NCI-H345 treated with DMSO at 0.1 percent for 48 hours (cell line): ENCODE measurements around the gene KCNT1.

Source experiments
- DNase-seq: peaks from one replicate; lab custom pipeline; 2025; ENCODE audit not compliant: unreplicated experiment; lab: John Stamatoyannopoulos, UW

KCNT1 gene

DNA sequence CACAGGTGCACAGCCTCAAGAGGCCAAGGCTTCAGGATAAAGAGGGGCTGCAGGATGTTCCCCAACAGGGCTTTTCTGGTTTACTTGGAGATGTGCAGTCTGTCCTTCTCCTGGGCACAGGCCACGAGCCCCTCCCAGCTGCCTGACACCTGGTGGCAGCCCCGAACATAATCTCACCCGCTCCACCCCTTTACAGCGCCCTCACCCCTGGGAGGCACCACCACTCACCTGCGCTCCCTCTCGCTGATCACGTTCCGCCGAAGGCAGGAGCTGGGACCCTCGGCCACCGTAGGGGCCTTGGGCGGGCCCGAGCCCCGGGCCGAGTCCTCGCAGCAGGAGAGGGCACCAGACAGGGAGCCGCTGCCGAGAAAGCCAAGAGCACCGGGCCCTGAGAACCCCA lies 3.2 kb upstream of the KCNT1 start:
- DNase-seq: no peak

DNA sequence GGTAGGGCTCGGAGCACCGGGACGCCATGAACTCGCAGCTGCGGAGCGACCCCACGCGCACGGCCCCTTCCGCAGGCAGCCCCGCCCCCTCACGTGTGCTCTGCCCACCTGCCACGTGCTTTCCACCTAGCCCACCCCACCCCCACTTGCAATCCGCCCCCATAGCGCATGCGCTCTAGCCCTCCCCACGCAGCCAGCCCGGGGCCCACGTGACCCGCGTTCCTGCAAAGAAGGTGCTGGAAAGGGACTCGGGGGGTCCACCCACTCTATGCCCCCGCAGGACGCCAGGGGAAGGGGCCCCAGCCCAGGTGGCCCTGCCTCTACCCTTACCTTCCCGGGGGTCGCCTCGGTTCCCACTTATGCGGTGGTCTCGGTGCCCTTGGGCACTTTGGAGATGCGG lies 2.5 kb upstream of the KCNT1 start, which contains the start of gene SOHLH1:
TSS of gene SOHLH1 (minus strand) at position 42 of the 400 bp plus-strand sequence. CDS start at position 28, 14 bp downstream.
- DNase-seq: no peak

DNA sequence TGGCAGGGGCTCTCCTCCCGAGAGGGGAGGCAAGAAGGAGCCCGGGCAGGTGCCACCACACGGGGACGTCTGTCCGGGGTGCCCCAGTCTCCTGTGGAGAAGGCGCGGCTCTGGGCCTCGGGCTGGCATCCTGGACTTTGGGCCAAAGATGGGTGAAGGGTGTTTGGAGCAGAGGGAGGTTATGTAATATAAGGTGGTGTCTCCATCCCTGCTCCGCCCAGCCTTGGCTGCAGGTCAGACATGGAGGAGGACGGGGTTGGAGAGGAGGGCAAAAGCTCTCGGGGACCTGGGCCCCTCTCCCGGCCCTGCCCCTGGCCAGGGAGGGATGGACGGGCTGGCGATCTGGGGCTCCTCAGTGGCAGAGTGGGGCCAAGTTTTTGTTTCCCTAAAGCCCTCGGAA lies 1.5 kb upstream of the KCNT1 start:
- DNase-seq: no peak

DNA sequence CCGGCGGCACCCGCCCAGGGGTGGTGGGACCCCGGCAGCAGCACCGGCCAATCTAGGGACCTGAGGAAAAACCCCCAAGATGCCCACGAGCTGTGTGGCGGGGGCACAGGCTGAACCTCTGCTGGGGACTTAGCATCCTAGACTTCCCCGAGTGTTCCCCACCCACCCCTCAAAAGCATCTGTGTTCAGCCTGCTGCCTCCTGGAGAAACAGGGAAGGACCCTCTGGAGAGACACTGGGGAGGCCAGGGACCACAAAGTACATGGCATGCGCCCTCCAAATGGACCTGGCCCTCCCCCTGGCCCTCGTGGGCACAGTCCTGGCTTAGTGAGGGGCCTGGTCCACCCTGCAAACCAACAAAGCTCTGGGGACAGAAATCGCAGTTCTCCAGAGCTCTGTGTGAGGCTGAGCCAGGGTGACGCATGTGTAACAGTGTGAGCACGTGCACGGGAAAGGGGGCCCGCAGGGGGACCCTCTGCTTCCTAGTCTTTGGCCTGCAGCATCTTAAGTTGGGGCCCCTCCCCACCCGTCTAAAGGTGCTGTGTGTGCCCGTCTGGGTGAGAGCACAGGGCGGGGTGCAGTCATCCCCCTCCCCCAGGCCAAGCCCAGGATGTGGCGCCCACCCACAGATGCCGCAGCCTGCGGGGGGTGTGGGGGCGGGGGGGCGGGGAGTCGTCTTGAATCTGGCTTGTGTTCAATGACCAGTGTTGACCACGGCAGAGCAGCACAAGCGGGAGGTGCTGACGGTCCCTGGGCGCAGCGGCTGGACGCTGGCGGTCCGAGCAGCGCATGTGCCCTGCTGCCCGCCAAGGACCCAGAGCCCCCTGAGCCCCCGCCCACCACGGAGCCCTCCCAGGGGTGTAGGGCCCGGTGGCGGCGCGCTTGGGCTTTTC lies 672 bp upstream of the KCNT1 start:
- DNase-seq: no peak

DNA sequence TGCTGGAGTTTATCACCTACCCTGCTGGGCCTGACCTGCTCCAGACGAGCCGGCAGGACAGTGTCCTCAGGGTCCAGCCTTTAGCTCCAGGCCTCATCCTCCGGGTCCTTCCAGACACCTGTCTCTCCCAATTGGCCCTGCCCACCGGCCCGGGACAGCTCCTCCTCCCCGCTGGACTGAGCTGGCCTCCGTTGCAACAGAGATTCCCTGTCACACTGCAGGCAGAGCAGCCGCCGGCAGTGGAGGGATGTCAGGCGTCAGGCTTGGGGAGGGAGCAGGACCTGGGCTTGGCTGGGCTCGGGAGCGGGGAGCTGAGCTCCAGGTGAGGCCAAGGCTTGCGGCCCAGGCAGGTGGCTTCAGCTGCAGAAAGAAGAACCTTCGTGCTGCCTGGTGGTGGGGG lies 1.7 kb downstream of the KCNT1 start:
- no peak for DNase-seq

DNA sequence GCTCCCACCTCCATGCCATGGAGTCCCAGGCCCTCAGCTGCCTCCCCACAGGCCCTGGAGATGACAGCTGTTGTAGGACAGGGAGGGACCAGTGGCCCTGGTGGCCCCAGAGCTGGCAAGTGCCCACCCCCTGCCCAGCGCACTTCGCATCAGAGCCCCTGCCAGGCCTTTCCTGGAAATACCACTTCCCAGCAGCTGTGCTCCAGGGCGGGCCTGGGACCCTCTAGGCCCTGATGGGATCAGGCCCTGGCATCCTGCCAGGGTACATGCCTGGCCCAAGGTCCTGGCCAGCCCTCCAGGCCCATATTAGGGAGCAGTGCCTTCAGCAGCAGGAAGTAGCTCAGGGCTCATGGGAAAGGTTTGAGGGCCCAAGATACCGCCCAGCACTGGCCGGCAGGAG lies 2.5 kb downstream of the KCNT1 start:
- DNase-seq: no peak

DNA sequence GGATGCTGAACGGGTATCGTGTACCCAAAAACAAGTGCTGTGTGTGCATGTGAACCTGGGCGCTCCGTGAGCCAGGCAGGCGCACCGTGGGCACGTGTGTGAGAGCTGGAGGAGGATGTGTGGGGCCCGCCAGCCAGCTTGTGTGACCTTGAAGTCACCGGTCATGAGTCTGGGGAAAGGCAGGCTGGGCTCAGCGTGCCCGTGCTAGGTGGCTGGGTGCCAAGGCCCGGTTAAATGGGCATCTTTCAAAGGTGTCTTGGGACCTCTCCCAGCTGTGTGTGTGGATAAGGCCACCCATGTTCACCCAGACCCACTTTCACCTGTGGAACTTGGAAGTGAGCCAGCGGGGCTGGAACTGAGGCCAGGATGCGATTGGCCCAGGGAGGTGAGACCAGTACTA lies 3.4 kb downstream of the KCNT1 start:
- no peak for DNase-seq

DNA sequence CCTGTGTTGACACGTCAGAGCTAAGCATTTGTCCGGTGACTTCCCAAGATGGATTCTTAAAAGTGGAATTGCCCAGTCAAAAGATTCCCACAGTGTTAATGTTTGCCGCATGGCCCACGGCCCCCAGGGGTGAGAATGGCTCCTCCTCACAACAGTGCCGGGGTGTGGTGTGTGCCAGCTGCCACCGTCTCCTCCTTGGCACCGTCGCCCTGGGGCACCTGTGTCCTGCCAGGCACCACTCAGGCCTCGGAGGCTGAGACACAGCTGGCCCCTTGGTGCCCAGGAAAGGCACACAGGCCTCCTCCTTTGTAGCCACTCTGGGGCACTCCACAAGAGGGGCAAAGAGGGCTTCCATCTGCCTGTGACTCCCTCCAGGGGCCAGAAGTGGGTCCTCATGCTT lies 4.3 kb downstream of the KCNT1 start:
- no peak for DNase-seq

DNA sequence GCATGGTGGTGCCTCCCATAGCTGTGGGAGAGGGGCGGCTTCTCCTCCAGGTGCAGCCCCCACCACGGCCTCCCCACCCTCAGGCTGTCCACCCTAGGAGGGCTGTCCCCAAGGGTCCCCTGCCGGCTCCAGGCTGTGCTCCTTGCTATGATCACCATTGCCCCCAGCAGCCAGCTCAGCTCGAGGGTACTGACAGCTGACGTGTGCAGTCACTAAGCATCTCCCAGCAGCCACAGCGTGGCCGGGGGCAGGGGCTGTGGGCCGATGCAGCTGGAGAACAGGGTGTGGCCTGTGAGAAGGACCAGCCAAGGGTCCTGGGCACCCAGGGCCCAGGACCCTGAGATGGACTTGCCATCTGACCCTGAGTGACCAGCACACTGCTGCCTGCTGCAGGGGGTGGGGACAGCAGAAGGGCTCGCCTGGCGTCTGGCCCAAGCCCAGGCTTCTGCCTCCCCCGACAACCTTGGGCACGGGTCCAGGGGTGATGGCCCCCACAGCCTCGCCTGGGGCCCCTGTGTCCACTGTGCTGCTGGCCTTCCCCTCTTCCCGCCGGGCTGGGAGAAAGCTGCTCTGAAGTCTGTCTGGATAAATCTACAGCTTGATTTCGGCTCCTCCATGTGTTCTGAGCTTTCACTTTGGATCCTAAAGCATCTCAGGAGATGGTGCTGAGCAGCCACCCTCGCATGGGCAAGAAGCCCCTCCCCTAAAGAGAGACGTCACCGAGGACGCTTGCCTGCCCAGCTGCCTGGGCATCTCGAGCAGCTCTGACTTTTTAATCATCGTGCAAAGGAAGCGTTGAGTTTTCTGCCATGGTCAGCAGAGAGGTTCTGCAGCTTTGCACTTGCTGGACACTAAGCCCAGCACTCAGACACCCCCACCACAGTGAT lies 5.5 kb downstream of the KCNT1 start:
- DNase-seq: no peak

DNA sequence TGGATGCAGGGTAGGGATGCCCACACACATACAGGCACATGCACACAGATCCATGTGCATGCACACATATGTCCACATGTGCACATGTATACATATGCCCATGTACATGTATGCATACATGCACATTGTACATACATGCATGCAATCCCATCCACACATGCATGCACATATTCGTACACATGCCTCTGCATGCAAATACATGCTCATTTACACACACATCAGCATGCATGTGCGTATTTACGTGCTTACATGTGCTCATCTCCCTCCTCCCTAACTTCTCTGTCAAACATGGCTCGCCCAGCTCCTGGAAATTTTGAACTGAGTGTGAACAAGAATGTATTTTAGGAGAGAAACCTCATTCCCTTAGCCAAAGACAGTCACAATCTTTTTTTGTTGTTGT lies 6.2 kb downstream of the KCNT1 start:
- DNase-seq: no peak

DNA sequence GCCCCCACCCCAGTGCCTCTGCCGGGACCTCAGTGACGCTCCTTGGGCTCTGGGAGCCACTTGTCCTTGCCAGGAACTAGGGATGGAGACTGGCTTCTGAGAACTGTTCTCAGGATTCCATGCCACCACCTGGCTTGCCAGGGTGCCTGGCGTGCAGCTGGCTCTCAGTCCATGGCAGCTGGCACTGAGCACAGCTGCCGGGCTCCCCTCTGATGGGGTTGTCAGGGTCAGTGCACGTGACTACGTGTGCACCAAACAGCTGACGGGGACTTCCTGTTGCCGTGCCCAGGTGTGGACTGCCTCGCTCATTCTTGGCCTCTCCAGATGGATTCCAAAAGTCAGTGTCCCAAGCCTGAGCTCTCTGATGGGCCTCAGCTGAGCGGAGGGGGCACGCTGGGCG lies 9.4 kb downstream of the KCNT1 start:
- DNase-seq: no peak

DNA sequence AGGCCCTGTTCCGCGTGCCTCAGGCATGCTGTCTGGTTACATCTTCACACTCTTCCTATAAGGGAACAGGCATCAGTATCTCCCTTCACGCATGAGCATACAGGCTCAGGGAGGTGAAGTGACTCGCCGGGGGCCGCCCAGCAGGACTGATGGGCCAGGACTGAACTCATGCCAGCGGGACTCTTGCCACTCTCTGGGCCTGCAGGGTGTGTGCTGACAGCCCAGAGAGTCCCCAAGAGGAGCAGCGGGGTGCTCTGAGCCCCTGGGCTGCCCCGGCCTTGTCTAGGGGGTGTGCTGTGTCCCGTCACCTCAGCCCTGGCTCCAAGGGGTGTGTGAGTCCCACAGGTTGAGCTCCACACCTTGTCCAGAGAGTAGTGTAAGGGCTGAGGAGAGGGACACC lies 9.9 kb downstream of the KCNT1 start:
- no peak for DNase-seq

DNA sequence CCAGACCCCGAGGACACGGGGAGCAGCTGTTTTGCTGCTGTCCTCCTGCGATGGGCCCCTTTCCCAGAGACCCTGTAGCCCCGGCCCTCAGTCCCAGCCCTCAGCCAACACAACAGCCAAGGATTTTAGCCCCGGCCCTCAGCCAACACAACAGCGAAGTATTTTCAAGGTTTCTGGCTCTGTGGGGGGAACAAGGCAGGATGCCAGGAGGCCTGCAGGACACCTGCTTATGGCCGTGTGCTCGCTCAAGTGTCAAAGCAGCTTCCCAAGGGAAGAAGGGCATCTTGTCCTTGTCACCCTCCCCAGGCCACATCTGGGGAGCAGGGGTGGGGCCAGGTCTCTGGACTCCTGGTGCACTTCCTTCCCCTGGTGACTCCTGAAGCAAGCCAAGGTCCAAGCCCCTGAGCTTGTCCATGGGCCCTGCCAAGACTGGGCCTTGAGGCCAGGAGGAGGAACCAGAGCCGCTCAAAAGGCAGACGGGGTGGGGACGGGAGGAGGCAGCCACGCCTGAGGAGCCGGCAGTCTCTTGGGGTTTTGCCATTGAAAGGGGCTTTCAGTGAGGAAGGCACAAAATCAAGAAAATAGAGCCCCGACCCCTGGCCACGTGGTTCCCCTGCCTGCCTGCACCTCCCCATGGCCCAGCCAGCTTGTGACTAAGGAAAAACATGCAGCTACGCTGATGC lies 10.8 kb downstream of the KCNT1 start:
- DNase-seq: no peak

DNA sequence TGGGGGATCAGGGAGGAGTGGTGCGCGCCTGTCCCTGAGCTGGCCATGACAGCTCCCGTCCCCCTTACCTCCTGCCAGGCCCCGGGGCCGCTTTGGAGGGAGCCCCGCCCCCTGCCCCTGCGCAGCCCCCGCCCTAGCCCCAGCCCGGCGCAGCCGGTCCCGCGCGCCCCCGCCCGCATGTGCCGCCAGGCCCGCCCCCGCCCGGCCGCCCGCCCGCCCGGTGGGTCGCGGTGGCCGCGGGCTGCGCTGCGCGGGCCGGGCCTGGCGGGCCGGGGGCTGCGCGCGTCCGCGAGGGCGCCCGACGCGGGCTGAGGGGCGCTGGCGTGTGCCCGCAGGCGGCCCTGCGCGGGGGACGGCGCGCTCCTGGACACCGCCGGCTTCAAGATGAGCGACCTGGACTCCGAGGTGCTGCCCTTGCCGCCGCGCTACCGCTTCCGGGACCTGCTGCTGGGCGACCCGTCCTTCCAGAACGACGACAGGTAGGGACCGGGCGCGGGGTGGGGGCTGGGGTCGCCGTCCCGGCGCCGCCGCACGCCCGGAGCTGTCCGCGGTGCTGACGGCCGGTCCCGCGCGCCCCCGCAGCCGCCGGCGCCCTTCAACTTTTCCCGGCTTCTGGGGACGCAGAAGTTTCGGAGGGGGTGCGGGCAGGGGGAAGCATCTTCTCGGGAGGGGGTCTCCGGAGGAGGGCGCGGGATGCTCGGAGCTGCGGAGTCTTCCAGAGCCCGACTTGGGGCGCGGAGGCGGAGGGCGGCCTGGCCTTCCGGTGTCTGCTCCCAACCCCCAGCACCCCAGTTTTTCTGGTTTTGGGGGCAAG lies 12.5 kb downstream of the KCNT1 start:
- no peak for DNase-seq

DNA sequence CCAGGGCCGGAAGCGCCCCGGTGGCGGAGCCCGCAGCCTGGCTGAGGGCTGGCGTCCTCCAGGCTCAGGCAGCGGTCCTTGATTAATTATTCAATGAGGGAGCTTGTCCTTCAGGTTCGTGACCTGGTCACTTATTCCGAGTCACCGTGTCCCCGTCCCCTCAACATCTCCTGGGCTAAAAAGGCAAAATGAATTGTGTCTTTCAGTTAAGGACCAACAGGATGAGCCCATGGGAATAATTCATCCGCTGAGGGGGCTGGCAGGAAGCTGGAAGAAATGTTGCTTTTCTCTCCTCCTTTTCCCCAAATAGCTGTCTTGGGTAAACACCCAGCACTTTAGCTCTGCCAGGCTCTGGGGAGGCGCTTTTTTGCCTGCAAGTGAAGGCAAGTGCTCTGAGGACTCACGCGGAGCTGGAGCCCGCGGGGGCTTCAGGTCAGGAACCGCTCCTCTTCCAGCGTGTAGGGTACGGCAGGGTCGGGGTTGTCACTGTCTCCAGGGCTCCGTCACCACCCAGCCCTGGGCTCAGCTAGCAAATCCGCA lies 13.1 kb downstream of the KCNT1 start:
- DNase-seq: no peak

DNA sequence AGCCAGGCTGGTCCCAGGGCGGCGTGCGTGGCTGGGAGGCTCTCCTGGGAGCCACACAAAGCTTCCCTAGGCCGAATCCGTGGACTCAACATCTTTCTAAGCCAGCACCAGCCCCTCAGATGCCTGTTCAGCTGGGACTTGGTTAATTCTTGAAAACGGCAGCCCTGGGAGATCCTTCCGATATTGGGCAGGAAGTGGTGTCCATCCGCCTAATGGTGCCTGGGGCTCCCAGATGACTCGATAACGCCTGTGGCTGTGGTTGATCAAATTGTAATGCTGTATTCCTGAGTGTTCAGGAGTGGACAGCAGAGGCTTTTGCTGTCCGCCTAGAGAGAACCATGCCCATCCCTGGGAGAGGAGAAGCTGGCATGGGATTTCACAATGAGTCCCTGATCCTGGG lies 14.1 kb downstream of the KCNT1 start:
- DNase-seq: no peak

DNA sequence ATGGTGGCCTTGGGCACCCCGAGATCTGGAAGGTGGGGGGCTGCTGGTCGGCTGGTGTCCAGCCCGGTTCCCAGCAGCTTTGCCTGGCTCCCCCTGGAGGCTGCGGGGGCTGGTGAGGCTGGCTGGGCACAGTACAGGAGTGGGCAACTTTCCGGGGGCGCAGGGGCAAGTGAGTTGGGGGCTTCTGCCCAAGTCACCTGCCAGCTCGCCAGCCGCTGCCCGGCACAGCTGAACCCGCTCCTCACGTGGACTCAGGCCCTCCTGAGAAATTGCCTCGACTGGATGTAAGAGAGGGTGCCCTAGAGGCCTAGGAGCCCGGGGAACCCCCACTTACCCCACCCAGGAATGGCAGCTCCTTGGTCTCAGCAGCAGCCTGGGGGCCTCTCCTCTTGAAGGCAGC lies 15.4 kb downstream of the KCNT1 start:
- no peak for DNase-seq

DNA sequence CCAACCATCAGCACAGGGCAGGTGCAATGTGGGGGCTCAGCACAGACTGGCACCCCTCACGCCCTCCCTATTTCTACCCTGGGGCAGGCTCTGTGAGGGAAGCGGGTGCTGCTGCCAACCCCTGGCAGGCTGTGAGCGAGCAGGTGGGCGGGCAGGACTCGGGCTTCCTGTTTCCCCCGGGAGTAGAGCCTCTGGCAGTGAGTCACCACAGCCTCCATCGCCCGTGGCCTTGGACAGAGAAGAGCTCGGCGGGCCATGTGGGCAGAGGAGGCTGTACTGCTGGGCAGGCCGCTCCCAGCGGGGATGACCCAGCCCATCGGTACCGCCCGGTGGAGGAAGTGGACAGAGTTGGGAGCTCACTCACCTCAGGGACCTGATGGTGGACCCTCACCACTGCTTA lies 16.6 kb downstream of the KCNT1 start:
- no peak for DNase-seq

DNA sequence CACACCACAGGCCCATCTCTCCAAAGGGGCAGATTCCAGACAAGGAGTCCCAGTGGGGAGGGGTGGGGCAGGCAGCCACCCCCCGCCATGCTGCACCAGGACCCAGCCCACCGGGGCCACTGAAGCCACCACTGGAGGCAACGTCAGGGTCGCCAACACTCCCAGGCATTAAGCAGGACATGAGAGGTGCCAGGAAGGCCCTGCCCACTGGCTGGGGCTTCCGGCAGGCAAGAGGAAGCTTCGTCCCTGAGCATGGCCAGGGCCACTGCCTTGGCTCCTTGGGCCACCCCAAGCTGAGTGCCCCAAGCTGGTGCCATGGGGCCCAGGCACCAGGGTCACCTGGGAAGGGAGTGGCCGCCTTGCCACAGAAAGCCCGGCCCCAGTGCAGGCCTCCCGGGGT lies 17.5 kb downstream of the KCNT1 start:
- DNase-seq: no peak

DNA sequence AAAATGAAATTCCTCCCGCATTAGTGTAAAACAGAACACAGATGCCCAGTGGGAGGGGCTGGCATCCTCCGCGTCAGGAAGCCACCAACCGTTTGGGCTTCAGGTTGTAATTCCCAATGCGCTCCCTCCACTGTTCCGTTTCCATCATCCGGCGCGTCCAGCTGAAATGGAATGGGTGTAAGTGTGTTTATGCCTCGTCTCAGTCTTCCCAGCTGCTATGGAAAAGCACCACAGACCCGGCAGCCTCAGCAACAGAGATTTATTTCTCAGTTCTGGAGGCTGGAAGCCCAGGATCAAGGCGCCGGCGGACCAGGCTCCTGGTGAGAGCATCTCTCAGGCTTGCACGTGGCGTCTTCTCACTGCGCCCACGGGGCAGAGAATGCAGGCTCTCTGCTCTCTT lies 20.4 kb downstream of the KCNT1 start:
- DNase-seq: no peak
